MV-4-11 (cell line): Measurements from ENCODE around the gene PTPN4.
"Not testable (repeated sequence)": the region's sequence is repeated elsewhere in the genome, so short reads cannot be mapped to it uniquely, and the experiment has no call there.

ENCODE experiments used
- DNase-seq: peaks from one replicate; lab custom pipeline; 2025; lab: John Stamatoyannopoulos, UW

The PTPN4 gene

DNA sequence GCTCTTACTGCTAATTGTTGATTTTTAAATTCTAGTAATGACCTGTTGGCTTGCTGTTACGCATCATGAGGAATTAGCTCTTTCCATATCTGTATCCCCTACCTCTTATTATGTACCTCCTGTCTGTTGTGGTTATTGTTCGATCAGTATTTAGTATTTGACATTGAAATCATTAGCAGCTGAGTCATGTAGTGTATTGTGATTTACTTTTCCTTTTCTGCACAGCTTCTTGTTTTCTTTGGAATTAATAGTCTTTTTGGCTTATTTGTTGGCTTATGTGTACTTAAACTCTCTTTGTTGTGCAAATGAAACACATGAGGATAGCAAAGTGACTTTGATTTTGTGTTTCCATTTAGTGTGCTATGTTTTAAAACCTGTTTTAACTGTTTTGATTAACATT, 257.5 kb downstream of the PTPN4 start:
- no peak for DNase-seq

DNA sequence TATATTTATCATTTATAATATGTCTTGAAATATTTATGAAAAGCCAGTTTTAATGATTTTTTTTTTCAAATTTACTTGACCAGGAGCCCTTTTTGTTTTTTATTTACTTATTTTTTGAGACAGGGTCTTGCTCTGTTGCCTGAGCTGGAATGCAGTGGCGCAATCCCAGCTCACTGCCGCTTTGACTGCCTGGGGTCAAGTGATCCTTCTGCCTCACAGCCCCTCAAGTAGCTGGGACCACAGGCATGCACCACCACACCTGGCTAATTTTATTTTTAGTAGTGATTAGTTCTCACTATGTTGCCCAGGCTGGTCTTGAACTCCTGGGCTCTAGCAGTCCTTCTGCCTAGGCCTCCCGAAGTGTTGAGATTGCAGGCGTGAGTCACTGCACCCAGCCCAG, 258.8 kb downstream of the PTPN4 start:
- DNase-seq = no peak

DNA sequence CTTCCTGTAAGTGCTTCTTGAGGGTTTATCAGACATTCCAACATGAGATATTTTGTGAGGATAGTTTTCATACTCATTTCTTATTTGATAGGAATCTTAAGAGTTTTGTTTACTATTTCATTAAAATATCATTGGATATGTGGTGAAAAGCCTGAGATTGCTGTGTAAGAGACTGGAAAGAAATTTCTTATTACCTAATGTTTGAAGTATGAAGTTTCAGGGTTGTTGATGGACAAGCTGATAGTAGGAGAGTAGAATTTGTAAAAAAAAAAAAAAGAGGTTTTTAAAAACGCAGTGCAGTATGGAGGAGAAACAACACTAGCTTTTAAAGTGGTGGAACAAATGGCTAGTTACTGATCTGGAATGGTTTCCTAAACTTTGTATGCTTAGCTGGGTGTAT, 260.8 kb downstream of the PTPN4 start:
- DNase-seq = no peak

DNA sequence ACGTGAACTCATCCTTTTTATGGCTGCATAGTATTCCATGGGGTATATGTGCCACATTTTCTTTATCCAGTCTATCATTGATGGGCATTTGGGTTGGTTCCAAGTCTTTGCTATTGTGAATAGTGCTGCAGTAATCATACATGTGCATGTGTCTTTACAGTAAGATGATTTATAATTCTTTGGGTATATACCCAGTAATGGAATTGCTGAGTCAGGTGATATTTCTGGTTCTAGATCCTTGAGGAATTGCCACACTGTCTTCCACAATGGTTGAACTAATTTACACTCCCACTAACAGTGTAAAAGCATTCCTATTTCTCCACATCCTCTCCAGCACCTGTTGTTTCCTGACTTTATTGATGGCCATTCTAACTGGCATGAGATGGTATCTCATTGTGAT, 262.8 kb downstream of the PTPN4 start:
- DNase-seq = not testable (repeated sequence)

DNA sequence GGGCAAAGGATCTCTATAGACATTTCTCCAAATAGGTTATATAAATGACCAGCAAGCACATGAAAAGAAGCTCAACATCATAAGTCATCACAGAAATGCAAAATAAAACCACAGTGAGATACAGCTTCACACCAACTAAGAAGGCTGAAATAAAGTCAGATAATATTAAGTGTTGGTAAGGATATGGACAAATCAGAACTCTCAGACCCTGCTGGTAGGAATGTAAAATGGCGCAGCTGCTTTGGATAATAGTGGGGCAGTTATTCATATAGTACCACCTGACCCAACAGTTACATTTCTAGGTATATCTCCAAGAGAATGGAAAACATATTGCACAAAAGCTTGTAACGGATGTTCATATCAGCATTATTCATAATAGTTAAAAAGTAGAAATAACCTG, 267.2 kb downstream of the PTPN4 start:
- no peak for DNase-seq

DNA sequence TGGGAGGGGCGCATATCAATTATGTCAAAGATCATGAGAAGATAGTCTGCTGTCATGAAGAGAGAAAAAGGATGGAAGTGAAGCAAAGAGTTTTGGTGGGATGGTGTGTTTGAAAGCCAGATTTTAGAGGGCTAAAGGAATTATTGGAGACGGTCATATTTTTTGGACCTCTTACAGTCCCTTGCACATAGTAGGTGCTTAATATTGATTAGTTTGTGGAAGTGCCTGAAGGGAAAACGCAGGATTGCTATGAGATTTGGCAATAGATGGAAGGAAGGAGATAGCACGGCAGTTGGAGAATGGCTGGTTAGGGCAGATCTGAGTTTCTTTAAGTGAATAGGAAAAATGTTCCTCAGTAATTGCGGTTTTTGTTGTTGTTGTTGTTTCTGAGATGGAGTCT, 269.1 kb downstream of the PTPN4 start:
- DNase-seq = no peak

DNA sequence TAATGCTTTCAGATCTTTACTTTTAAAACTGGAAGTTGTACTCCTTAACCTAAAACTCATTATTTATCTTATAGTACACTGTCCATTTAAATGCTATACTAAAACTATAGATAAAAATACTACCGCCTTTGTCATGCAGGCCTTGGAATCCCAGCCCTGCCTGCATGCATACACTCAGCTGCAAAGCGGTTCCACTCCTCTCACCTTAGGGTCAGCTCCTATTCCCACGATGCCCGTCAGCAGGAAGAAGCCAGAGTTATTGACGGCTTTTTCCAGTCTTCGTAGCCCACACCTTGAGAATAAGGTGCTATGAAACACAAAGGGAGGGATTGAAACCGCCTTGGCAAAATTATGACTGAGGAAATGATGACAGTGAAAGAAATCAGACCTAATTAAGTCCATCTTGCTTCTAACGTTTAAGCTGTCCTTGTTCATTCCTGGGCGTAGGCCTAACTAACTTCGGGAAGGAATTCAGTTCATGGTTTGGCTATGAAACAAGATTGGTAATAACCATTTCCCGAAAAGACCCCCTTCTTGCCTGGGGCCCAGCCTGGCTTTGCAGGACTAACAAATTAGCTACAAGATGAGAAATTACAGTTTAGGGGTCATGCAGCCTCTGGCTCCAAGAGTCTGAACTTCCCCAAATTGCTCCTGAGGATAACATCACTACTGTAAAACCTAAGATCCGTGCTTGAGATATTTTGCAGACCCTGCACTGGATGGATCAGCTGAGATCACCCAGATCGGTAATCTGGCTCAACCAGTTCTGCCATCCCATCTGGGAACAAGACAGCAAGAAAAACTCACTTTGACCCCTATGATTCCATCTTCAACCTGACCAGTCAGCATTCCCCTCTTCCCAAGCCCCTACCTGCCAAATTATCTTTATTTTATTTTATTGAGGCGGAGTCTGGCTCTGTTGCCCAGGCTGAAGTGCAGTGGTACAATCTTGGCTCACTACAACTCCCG, 270.2 kb downstream of the PTPN4 start:
- DNase-seq = no peak

DNA sequence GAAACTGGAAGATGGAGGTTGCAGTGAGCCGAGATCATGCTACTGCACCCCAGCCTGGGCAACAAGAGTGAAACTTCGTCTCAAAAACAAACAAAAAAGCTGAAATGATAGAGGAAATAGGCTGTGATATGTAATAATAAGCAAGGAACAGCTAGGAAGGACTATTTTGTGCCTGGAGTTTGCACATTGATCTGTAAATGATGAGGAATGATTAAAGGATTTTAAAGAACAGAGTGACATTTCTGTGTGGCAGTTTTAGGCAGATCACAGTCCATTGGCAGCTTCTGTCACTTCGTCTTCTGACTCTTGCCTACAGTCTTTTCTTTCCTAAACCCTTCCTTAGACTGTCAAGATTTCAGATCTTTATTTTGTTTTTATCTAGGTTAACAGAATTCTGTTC, 272.6 kb downstream of the PTPN4 start:
- DNase-seq = no peak
